GM23338 (cell line): ENCODE data around the gene SLC50A1. TPM values are rescaled to one million over a fixed set of nuclear protein-coding genes. Genes with fewer than 3 reads are reported as not detected.
"Not testable (repeated sequence)": the region's sequence is repeated elsewhere in the genome, so short reads cannot be mapped to it uniquely, and the experiment has no call there.

Experiments used
- ATAC-seq: fragments of 200-7000 bp; cut with Tn5 transposase; 3 replicates; pipeline ENCODE4 v1.9.1; 2020
- DNase-seq: peaks from one replicate; pipeline ENCODE4 v3.0.0-alpha.2; 2015; ENCODE audit warnings: low spot score
- H2AFZ ChIP-seq: fragments of 200-600 bp; sonication (generic); 2 replicates; pipeline ENCODE4 v1.8.0; 2016; ENCODE audit warnings: antibody characterized with exemption, mild to moderate bottlenecking, moderate library complexity
- H3F3A ChIP-seq: fragments of 200-600 bp; sonication (generic); replicated peaks from 2 replicates; pipeline ENCODE4 v1.8.0; 2017; ENCODE audit warnings: antibody characterized with exemption, mixed run types, low read depth
- H3K27ac ChIP-seq: fragments of 200-600 bp; sonication (generic); 2 replicates; pipeline ENCODE4 v1.6.1; 2016; ENCODE audit warnings: low read depth
- H3K27me3 ChIP-seq: fragments of 200-600 bp; sonication (generic); 2 replicates; pipeline ENCODE4 v1.8.0; 2016; ENCODE audit warnings: mild to moderate bottlenecking, mixed run types, moderate library complexity; ENCODE audit not compliant: insufficient read depth
- H3K36me3 ChIP-seq: fragments of 200-600 bp; sonication (generic); 2 replicates; pipeline ENCODE4 v1.8.0; 2016; ENCODE audit warnings: mild to moderate bottlenecking; ENCODE audit not compliant: insufficient read depth
- H3K4me1 ChIP-seq: fragments of 200-600 bp; sonication (generic); 2 replicates; pipeline ENCODE4 v1.8.0; 2016; ENCODE audit warnings: mild to moderate bottlenecking, moderate library complexity; ENCODE audit not compliant: insufficient read depth
- H3K4me2 ChIP-seq: fragments of 200-600 bp; sonication (generic); 2 replicates; pipeline ENCODE4 v1.7.1; 2017; ENCODE audit warnings: mixed run types
- H3K4me3 ChIP-seq: fragments of 200-600 bp; sonication (generic); 2 replicates; pipeline ENCODE4 v1.6.1; 2016; ENCODE audit warnings: mixed run types
- H3K79me2 ChIP-seq: fragments of 200-600 bp; sonication (generic); replicated peaks from 2 replicates; pipeline ENCODE4 v1.8.0; 2017; ENCODE audit warnings: mild to moderate bottlenecking; ENCODE audit not compliant: insufficient read depth
- H3K9me2 ChIP-seq: fragments of 200-600 bp; sonication (generic); 2 replicates; pipeline ENCODE4 v1.8.0; 2017; ENCODE audit not compliant: insufficient read depth
- H4K20me1 ChIP-seq: fragments of 200-600 bp; sonication (generic); replicated peaks from 2 replicates; pipeline ENCODE4 v1.8.0; 2017; ENCODE audit warnings: mild to moderate bottlenecking; ENCODE audit not compliant: insufficient read depth
- H3K27ac Mint-ChIP-seq: 2 replicates; pipeline ENCODE4 v1.8.0; 2020; ENCODE audit warnings: inconsistent platforms, mild to moderate bottlenecking, moderate library complexity, mixed read lengths
- H3K27me3 Mint-ChIP-seq: 3 replicates; pipeline ENCODE4 v1.8.0; 2022; ENCODE audit warnings: low read depth, mild to moderate bottlenecking, moderate library complexity, mixed read lengths, inconsistent platforms; ENCODE audit not compliant: insufficient read depth, poor library complexity
- H3K36me3 Mint-ChIP-seq: 3 replicates; pipeline ENCODE4 v1.8.0; 2021; ENCODE audit warnings: low read depth, mild to moderate bottlenecking, inconsistent platforms, moderate library complexity, mixed read lengths
- H3K4me1 Mint-ChIP-seq: 3 replicates; pipeline ENCODE4 v1.8.0; 2020; ENCODE audit warnings: mild to moderate bottlenecking, inconsistent platforms, mixed read lengths
- H3K4me3 Mint-ChIP-seq: 3 replicates; pipeline ENCODE4 v1.8.0; 2021; ENCODE audit warnings: moderate library complexity, mild to moderate bottlenecking, inconsistent platforms, mixed read lengths
- H3K9me3 Mint-ChIP-seq: 3 replicates; pipeline ENCODE4 v1.8.0; 2020; ENCODE audit warnings: moderate library complexity, mild to moderate bottlenecking, inconsistent platforms, mixed read lengths
- CREB1 ChIP-seq: fragments of 250-450 bp; sonication (Bioruptor Pico); IDR thresholded peaks from 2 replicates; pipeline ENCODE4 v1.5.0; 2020; ENCODE audit warnings: low read depth, mild to moderate bottlenecking, moderate library complexity
- EZH2 ChIP-seq: fragments of 200-600 bp; sonication (generic); IDR thresholded peaks from one replicate; pipeline ENCODE4 v1.8.0; 2017; ENCODE audit warnings: antibody characterized with exemption, mild to moderate bottlenecking, low read depth; ENCODE audit not compliant: unreplicated experiment
- EZH2phosphoT487 ChIP-seq: fragments of 200-600 bp; sonication (generic); IDR thresholded peaks from one replicate; pipeline ENCODE4 v1.8.1; 2018; ENCODE audit warnings: antibody characterized with exemption; ENCODE audit not compliant: unreplicated experiment
- JUNB ChIP-seq: IDR thresholded peaks from one replicate; pipeline ENCODE4 v1.6.1; 2016; ENCODE audit warnings: antibody characterized with exemption; ENCODE audit not compliant: unreplicated experiment
- NANOG ChIP-seq: IDR thresholded peaks from 2 replicates; pipeline ENCODE4 v1.6.1; 2016; ENCODE audit warnings: antibody characterized with exemption, borderline replicate concordance
- POLR2AphosphoS5 ChIP-seq: IDR thresholded peaks from 2 replicates; pipeline ENCODE4 v1.6.1; 2016; ENCODE audit warnings: antibody characterized with exemption, low read depth
- ZNF114 ChIP-seq: fragments of 250-450 bp; sonication (Bioruptor Pico); IDR thresholded peaks from 2 replicates; pipeline ENCODE4 v1.5.0; 2020; ENCODE audit warnings: mild to moderate bottlenecking, moderate library complexity
- polyA plus RNA-seq: library from polyadenylated mRNA; unstranded; fragments of >200 nt; fragmentation: Nextera tagmentation; extraction: Ambion mirVana; gene quantifications from 2 replicates; pipeline ENCODE4 v1.2.1, GENCODE V29; 2016
- total RNA-seq: library from RNA; depleted of rRNA; stranded (reverse); fragments of >200 nt; shearing (Covaris generic); gene quantifications from 2 replicates; pipeline ENCODE4 v1.2.3, GENCODE V29; 2014
- TF ChIP-seq, protein P1 (sequence below): IDR thresholded peaks from 2 replicates; pipeline ENCODE4 v1.6.1; 2016; ENCODE audit warnings: antibody characterized with exemption
- TF ChIP-seq, protein P2 (sequence below): fragments of 250-450 bp; sonication (Bioruptor Pico); IDR thresholded peaks from 2 replicates; pipeline ENCODE4 v1.5.0; 2020; ENCODE audit warnings: mild to moderate bottlenecking, moderate library complexity
- TF ChIP-seq, protein P3 (sequence below): IDR thresholded peaks from one replicate; pipeline ENCODE4 v1.6.1; 2018; ENCODE audit warnings: antibody characterized with exemption; ENCODE audit not compliant: unreplicated experiment

SLC50A1 gene
- total and polyA plus RNA-seq, 2 experiments from 2014 or later, result 30.0 to 63.9 TPM

DNA sequence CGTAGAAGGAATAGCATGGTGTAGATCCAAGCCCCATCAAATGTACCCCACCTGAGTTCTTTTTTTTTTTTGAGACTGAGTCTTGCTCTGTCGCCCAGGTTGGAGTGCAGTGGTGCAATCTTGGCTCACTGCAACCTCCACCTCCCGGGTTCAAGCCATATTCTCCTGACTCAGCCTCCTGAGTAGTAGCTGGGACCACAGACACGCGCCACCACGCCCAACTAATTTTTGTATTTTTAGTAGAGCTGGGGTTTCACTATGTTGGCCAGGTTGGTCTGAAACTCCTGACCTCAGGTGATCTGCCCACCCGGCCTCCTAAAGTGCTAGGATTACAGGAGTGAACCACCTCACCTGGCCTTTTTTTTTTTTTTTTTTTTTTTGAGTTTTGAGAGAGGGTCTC is 17.6 kb upstream of the SLC50A1 start:
- H3K36me3 Mint-ChIP-seq, ATAC-seq, H3F3A ChIP-seq, H2AFZ ChIP-seq, H3K4me1 Mint-ChIP-seq, H3K9me2 ChIP-seq, H3K4me1 ChIP-seq, H3K9me3 Mint-ChIP-seq, H3K79me2 ChIP-seq, H3K4me3 Mint-ChIP-seq, H3K27ac ChIP-seq, H3K27ac Mint-ChIP-seq, H3K4me2 ChIP-seq, H4K20me1 ChIP-seq, H3K4me3 ChIP-seq, DNase-seq, H3K36me3 ChIP-seq: not testable (repeated sequence)
- H3K27me3 ChIP-seq, result peaks cover 15% of the 10 kb centered on the region
- peaks cover 26% of the 10 kb centered on the region for H3K27me3 Mint-ChIP-seq

DNA sequence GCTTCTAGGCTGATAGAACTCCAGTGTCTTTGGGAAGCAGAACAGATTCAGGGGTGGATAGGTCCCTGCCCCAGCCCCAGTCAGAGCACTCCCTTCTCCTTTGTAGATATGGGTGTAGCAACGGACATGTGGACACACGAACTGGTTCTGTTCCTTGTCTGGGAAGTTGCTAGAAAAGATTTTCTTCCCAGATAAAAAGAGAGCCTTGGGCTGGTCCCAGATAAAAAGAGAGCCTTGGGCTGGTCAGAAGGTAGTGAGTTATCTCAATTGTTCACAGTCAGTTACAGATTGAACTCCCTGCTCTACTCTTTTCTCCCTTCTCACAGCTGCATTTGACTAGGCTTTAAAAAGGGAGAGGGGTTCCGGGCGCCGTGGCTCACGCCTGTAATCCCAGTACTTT is 15.4 kb upstream of the SLC50A1 start:
- Mint-ChIP-seq H3K4me3 (no peak overlapping the region), H3K36me3 (no peaks in the 10 kb centered on the region), H3K27me3 (peaks cover 37% of the 10 kb centered on the region), H3K4me1 (peaks cover 13% of the 10 kb centered on the region), H3K27ac (no peak overlapping the region), H3K9me3 (no peaks in the 10 kb centered on the region)
- H4K20me1 ChIP-seq, result no peaks in the 10 kb centered on the region
- H3K27ac ChIP-seq, result no peak overlapping the region
- peaks cover 16% of the 10 kb centered on the region for H3K4me1 ChIP-seq
- no peaks in the 10 kb centered on the region for H3K36me3 ChIP-seq
- H3K4me2 ChIP-seq, result no peak overlapping the region
- H2AFZ ChIP-seq, result 0 out of 2 replicates have a peak overlapping the region, but pooled peaks have one; percentile 28
- ATAC-seq (no peak), DNase-seq (no peak)
- H3F3A ChIP-seq, result no peaks in the 10 kb centered on the region; the same call in none of the 2 replicates
- no peaks in the 10 kb centered on the region for H3K79me2 ChIP-seq
- peaks cover 35% of the 10 kb centered on the region for H3K27me3 ChIP-seq
- H3K9me2 ChIP-seq, result no peaks in the 10 kb centered on the region
- no peak overlapping the region for H3K4me3 ChIP-seq
- TF ChIP-seq, protein P1, sequence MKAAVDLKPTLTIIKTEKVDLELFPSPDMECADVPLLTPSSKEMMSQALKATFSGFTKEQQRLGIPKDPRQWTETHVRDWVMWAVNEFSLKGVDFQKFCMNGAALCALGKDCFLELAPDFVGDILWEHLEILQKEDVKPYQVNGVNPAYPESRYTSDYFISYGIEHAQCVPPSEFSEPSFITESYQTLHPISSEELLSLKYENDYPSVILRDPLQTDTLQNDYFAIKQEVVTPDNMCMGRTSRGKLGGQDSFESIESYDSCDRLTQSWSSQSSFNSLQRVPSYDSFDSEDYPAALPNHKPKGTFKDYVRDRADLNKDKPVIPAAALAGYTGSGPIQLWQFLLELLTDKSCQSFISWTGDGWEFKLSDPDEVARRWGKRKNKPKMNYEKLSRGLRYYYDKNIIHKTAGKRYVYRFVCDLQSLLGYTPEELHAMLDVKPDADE, result no peak
- TF ChIP-seq NANOG, result no peak
- TF ChIP-seq, protein P2, sequence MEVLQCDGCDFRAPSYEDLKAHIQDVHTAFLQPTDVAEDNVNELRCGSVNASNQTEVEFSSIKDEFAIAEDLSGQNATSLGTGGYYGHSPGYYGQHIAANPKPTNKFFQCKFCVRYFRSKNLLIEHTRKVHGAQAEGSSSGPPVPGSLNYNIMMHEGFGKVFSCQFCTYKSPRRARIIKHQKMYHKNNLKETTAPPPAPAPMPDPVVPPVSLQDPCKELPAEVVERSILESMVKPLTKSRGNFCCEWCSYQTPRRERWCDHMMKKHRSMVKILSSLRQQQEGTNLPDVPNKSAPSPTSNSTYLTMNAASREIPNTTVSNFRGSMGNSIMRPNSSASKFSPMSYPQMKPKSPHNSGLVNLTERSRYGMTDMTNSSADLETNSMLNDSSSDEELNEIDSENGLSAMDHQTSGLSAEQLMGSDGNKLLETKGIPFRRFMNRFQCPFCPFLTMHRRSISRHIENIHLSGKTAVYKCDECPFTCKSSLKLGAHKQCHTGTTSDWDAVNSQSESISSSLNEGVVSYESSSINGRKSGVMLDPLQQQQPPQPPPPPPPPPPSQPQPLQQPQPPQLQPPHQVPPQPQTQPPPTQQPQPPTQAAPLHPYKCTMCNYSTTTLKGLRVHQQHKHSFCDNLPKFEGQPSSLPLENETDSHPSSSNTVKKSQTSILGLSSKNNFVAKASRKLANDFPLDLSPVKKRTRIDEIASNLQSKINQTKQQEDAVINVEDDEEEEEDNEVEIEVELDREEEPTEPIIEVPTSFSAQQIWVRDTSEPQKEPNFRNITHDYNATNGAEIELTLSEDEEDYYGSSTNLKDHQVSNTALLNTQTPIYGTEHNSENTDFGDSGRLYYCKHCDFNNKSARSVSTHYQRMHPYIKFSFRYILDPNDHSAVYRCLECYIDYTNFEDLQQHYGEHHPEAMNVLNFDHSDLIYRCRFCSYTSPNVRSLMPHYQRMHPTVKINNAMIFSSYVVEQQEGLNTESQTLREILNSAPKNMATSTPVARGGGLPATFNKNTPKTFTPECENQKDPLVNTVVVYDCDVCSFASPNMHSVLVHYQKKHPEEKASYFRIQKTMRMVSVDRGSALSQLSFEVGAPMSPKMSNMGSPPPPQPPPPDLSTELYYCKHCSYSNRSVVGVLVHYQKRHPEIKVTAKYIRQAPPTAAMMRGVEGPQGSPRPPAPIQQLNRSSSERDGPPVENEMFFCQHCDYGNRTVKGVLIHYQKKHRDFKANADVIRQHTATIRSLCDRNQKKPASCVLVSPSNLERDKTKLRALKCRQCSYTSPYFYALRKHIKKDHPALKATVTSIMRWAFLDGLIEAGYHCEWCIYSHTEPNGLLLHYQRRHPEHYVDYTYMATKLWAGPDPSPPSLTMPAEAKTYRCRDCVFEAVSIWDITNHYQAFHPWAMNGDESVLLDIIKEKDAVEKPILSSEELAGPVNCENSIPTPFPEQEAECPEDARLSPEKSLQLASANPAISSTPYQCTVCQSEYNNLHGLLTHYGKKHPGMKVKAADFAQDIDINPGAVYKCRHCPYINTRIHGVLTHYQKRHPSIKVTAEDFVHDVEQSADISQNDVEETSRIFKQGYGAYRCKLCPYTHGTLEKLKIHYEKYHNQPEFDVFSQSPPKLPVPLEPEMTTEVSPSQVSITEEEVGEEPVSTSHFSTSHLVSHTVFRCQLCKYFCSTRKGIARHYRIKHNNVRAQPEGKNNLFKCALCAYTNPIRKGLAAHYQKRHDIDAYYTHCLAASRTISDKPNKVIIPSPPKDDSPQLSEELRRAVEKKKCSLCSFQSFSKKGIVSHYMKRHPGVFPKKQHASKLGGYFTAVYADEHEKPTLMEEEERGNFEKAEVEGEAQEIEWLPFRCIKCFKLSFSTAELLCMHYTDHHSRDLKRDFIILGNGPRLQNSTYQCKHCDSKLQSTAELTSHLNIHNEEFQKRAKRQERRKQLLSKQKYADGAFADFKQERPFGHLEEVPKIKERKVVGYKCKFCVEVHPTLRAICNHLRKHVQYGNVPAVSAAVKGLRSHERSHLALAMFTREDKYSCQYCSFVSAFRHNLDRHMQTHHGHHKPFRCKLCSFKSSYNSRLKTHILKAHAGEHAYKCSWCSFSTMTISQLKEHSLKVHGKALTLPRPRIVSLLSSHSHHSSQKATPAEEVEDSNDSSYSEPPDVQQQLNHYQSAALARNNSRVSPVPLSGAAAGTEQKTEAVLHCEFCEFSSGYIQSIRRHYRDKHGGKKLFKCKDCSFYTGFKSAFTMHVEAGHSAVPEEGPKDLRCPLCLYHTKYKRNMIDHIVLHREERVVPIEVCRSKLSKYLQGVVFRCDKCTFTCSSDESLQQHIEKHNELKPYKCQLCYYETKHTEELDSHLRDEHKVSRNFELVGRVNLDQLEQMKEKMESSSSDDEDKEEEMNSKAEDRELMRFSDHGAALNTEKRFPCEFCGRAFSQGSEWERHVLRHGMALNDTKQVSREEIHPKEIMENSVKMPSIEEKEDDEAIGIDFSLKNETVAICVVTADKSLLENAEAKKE (CRISPR knock-in tag), result no peak
- no peak for TF ChIP-seq ZNF114 (CRISPR knock-in tag)
- TF ChIP-seq, protein P3, sequence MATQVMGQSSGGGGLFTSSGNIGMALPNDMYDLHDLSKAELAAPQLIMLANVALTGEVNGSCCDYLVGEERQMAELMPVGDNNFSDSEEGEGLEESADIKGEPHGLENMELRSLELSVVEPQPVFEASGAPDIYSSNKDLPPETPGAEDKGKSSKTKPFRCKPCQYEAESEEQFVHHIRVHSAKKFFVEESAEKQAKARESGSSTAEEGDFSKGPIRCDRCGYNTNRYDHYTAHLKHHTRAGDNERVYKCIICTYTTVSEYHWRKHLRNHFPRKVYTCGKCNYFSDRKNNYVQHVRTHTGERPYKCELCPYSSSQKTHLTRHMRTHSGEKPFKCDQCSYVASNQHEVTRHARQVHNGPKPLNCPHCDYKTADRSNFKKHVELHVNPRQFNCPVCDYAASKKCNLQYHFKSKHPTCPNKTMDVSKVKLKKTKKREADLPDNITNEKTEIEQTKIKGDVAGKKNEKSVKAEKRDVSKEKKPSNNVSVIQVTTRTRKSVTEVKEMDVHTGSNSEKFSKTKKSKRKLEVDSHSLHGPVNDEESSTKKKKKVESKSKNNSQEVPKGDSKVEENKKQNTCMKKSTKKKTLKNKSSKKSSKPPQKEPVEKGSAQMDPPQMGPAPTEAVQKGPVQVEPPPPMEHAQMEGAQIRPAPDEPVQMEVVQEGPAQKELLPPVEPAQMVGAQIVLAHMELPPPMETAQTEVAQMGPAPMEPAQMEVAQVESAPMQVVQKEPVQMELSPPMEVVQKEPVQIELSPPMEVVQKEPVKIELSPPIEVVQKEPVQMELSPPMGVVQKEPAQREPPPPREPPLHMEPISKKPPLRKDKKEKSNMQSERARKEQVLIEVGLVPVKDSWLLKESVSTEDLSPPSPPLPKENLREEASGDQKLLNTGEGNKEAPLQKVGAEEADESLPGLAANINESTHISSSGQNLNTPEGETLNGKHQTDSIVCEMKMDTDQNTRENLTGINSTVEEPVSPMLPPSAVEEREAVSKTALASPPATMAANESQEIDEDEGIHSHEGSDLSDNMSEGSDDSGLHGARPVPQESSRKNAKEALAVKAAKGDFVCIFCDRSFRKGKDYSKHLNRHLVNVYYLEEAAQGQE, result no peak
- no peak for TF ChIP-seq POLR2AphosphoS5
- TF ChIP-seq EZH2phosphoT487, result no peak
- no peak for TF ChIP-seq CREB1
- TF ChIP-seq EZH2, result no peak
- no peak for TF ChIP-seq JUNB
